GM18505 (cell line): ENCODE results near the gene BMAL1.

ENCODE experiments used
- ATAC-seq: cut with Tn5 transposase; IDR thresholded peaks from one replicate; pipeline ENCODE4 v1.9.1; 2021; ENCODE audit not compliant: unreplicated experiment
- POLR2A ChIP-seq: IDR thresholded peaks from 4 replicates; pipeline ENCODE4 v1.6.1; 2011; ENCODE audit warnings: borderline replicate concordance; ENCODE audit not compliant: insufficient read depth, insufficient read length; ENCODE audit errors: extremely low read depth

The BMAL1 gene

DNA sequence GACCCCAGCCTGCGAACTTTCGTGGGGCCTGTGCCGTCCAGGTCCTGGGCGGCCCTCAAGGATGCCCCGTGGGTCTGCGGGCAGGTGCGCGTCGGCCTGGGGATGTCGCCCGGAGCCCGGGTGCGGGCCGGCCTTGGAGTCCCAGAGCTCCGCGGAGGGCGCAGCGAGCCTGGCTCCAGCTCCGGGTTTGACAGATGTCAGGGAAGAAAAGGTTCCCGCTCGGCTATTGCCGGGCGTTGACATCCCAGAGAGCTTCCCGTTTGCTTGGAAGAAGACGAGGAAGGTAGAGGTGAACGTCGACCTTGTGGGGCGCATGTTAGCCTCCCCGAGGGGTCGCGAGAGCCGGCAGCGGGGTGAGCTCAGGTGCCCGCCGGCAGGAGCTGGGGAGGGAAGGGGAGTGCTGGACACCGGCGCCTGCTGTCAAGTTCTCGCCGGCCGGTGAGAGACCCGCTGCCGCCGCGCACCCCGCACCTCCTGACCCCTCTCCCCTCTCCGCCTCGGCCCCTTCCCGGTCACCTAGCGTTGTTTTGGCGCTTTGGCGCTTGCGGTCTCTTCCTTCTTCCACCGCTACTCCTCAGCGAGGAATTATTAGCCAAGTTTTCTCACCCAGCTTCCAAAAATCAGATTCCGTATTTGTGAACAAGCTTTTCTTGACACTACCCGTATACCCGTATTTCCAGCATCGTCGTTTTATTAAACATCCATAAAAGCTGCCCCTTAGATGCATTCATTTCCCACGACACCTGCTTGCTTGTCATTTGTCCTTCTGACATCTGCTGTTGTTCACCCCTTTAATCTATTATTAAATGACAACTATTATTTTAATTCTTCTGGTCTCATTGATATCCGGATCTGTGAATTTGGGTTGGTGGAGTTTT lies 1.3 kb downstream of the BMAL1 start:
- ATAC-seq, result no peak
- no peak for TF ChIP-seq POLR2A

DNA sequence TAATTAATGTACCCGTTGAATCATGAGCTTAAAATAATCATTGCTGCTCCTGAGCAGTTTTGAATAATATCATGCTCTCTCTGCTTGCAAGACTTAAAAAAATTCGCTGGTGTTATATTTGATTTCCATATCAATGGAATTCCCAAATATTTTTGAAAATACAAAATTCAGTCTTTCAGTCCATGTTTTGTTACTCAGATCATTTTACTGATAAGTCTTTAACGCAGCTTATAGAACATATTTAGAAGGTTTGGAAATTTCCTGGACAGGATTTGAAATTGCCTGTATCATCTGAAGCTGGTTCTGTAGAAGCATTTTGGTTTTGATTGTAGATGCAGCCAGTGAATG lies 1.9 kb downstream of the BMAL1 start:
- TF ChIP-seq POLR2A, result no peak
- no peak for ATAC-seq

DNA sequence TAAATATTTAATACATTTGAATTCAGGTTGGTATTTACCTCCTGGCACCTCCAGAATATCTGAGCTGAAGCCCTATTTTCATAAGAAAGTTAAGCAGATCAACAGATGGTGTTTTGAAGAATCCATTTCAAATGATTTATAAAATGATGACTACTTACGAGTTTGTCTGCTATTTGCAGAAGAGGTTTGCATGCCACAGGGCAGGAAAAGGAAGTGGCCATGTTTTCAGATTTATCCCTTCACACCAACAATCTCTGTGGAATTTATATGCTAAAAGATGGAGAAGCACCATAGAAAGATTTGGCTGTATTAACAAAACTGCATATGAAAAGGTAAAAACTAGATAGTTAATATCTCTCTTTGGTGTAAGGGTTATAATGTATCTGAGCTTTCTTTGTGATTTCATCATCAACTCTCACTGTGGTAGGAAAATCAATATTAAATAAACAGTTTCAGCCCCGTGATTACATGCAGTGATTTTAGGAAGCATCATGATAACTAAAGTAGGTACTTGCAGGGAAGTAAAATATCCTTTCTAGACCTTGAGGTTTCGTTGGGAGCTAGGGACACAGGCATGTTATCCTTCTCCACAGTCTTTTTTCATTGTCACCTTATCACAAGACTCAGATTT lies 2.6 kb downstream of the BMAL1 start:
- no peak for ATAC-seq
- no peak for TF ChIP-seq POLR2A

DNA sequence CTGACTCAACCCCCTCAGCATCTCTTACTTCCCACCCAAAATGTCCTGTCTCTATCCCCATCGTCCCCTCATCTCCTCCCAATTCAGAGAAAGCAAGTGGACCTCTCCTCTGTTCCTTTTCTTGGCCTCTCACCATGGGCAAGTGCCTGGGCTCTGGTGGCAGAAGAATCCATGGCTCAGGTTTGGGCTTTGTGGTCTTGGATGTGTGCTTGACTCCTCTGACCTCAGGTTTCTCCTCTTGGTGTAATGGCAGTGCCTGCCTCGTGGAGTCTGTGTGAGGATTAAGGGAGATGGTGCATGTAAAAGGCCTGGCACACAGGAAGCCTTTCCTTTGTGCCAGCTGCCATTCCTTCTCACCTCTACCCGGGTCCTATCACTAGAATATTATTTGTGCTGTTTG lies 3.2 kb downstream of the BMAL1 start:
- no peak for ATAC-seq
- TF ChIP-seq POLR2A, result no peak

DNA sequence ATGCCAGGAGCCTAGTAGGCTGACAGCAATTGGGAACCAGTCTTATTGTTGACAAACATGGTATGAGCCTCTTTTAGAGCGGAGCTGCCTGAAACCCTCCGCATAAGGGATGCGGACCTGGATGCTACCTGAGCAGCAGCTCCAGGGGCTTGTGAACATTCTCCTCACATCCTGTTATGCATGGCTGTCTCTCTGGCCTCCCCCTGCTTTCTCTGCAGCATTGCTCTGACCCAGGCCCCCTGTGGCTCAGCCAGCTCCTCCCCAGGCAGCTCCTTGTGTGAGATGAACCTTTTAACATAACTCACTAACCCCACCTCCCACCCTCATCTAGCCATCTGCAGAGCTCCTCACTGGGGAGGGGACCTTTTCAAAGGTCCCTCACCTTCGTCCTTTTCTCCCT lies 6.0 kb downstream of the BMAL1 start:
- no peak for ATAC-seq

DNA sequence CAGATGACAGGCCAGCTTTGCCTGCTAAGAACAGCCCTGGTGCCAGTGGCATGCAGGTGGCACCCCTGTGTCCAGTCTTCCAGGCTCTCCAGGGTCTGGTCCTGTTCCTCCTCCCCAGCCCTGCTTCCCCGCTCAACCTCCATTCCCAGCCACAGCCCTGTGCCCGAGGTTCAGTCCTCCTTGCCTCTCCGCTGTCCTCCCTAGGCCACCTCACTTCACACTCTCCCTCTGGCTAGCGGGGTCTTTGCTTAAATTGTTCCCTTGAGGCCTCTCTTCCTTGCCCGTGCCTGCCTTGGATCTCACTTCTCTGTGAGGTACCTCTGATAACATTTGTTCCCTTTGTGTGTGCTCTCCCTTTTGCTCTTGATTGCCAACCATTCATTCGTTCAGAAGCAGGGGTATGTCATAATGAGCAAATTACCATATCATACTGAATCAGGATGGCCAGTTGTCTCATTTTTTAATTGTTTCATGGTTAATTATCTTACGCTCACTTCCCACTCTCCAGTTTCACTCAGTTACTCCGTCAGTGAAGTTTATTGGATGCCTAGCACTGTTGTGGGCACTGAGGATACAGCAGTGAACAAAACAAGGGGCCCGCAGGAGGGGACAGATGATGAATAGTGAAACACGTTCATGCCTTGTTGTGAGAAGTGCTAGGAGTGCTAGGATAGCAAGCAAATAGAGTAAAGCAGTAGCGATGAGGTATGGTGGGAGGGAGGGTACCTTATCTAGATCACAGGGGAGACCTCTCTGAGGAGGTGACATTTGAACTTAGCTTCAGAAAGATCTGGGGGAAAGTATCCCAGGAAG lies 7.4 kb downstream of the BMAL1 start:
- ATAC-seq, result no peak
- no peak for TF ChIP-seq POLR2A

More for the DNA sequence above, 6.0 kb downstream of the BMAL1 start:
- no peak for TF ChIP-seq POLR2A

DNA sequence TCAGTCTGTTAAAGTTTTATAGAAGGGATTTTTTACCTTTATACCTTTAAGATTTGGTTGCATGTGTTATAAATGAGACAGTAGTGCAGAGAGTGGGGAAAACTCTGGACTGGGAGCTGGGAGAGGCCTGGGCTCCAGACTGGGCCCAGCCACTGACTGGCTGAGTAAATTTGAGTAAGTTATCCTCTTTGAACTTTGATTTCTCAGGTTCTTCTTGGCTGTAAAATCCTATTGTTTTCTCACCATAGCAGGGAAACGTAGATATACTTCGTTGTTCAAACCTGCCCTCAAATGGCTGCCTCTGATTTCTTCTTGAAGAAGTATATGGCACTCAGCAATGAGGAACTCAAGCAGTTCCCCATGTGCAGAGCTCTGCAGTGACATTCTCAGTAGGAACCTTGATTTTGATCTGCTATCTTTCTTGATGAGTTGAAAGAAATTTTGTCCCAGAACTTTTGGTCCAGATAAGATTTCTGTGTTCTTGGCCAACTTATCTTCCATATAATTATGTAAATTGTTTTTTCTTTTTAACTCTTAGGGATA lies 8.8 kb downstream of the BMAL1 start:
- no peak for TF ChIP-seq POLR2A

DNA sequence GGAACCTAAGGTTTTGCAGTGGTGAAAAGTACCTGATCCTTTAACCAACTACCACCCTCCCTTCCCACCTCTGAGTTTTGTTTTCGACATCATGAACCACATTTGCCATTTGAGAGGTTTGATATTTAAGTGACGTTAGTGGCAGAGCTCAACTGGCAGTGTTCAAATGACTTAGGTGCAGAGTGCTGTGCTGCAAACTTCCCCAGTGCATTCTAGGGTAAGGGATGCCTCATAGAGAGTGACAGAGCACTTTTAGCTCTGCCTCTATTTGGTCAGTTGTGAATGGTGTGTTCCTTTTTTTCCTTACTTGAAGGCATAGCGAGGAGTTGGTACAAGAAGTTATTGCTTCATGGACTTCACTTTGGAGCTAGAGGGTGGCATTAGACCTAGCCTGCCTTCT lies 9.4 kb downstream of the BMAL1 start:
- TF ChIP-seq POLR2A, result no peak
- ATAC-seq, result no peak

More for the DNA sequence above, 8.8 kb downstream of the BMAL1 start:
- ATAC-seq, result no peak

DNA sequence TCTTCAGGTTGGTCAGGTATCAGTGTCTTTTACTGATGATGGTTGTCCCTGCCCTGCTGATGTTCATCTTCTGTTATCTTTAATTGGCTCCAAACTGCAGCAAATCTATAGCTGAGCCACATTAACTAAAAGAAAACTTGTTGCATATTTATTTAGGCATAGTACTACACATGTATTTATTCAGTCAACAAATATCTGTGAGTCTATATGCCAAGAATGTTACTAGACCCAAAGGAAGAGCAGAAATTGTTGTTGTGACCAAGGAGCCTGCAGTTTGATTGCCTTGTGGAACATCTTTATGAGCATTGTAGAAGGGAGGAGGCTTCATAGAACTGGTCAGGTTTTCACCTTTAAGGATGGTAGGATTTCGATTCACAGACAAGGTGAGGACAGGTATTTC lies 10.1 kb downstream of the BMAL1 start:
- no peak for TF ChIP-seq POLR2A
- no peak for ATAC-seq

DNA sequence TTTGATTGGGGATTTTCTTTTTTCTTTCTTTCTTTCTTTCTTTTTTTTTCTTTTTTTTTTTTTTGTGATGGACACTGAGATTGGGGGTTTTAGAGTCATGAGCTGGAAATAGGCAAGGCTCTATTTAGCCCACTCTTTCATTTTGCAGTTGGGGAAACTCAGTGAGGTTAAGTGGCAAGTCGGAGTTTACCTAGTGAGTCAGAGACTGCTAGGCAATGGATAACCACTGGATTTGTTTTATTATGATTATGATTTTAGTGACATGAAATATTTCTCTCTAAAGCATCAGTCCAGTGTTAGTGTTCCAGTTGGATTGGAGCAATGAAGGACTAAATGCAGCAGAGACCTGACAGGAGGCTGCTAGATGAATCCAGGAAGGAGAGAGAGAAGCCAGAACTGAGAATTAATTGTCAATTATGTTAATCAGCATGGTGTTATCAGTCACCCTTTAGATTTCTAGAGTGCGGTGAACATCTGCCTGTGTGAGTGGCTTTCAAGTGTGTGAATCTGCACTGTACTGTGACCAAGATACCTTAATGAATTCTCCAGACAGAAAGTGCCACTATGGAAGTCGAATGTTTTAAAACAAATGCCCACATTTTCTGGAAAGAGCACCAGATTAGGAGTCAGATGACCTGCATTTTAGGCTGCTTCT lies 10.9 kb downstream of the BMAL1 start:
- no peak for ATAC-seq
- TF ChIP-seq POLR2A, result no peak

DNA sequence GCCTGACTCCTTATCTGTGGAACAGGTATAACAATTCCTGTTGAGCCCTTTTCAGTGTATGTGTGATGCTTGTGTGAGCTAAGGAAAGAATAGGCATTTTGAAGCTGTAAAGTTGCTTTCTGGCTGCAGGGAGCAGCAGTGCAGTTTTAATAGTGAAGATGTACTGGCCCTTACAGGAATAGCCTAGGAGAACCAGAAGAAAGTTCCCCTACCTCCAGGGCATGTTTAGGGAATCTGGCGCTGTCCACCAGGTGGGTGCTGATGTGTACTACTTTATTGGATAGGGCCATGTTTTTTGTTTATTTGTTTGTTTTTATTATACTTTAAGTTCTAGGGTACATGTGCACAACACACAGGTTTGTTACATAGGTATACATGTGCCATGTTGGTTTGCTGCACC lies 11.5 kb downstream of the BMAL1 start:
- TF ChIP-seq POLR2A, result no peak
- no peak for ATAC-seq

DNA sequence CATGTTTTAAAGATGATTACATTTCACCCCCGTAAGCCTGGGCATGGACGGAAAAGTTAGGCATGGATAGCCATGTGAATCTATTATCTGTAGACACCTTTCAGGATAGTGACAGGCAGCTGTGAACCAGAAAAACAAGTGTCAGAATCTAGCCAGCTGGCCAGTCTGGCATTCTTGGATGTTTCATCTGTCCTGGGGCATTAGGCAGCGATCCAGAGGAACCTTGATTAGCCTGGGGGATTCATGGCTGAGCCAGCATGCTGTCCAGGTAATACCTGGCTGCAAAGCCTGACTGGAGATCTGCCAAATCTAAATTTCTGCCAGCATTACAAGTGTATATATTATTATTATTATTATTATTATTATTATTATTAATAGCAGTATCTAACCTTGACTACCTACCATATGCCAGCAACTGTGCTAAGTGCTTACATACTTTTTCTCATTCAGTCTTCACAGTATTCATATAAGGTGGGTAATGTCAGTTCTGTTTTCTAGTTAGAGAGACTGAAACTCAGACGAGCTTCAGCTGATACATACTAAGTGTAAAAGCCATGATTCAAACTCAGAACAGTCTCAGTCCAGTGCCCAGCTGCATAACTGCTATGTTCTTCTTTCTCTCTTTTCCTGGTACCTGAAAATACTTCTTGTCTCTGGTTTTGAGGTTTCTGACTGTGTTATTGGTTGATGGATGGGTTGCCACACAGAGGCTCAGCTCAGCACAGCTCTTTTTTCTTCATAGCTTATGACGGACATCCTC lies 12.8 kb downstream of the BMAL1 start:
- no peak for ATAC-seq
- no peak for TF ChIP-seq POLR2A
